IPS DF 6.9 (cell line): ENCODE data around the gene EPHB4.
"Not testable (repeated sequence)": the region's sequence is repeated elsewhere in the genome, so short reads cannot be mapped to it uniquely, and the experiment has no call there.

Source experiments
- DNase-seq: peaks from one replicate; pipeline ENCODE4 v3.0.0-alpha.2; 2013; ENCODE audit warnings: low read depth, low spot score
- H3K27ac ChIP-seq: one replicate; pipeline ENCODE4 v1.5.1; 2013; ENCODE audit warnings: low read length, control low read depth
- H3K27me3 ChIP-seq: 2 replicates; pipeline ENCODE4 v1.6.1; 2013; ENCODE audit warnings: mild to moderate bottlenecking, low read length; ENCODE audit not compliant: control insufficient read depth, insufficient read depth
- H3K36me3 ChIP-seq: 2 replicates; pipeline ENCODE4 v1.6.1; 2013; ENCODE audit warnings: low read length; ENCODE audit not compliant: control insufficient read depth, insufficient read depth
- H3K4me1 ChIP-seq: 2 replicates; pipeline ENCODE4 v1.6.1; 2013; ENCODE audit warnings: low read length; ENCODE audit not compliant: control insufficient read depth, insufficient read depth
- H3K4me3 ChIP-seq: 2 replicates; pipeline ENCODE4 v1.5.1; 2013; ENCODE audit warnings: mild to moderate bottlenecking, low read length
- H3K9me3 ChIP-seq: 2 replicates; pipeline ENCODE4 v1.6.1; 2013; ENCODE audit warnings: low read length, inconsistent platforms; ENCODE audit not compliant: control insufficient read depth, insufficient read depth
- WGBS: extraction: QIAGEN DNeasy Blood & Tissue Kit; methylation state at CpG from one replicate; pipeline ENCODE4 v1.1.7; 2013; ENCODE audit warnings: mixed read lengths, missing lambda C conversion rate; ENCODE audit not compliant: insufficient read length, insufficient coverage; 5-methylcytosine and 5-hydroxymethylcytosine counted together

Gene EPHB4

GRCh38 chr7:100865372-100865911 lies 38.1 kb upstream of the EPHB4 start:
- no peak for DNase-seq
- no CpG with 5 or more reads among the region's 17 CpGs for WGBS
- Histone ChIP-seq H3K9me3 (no peaks in the 10 kb centered on the region), H3K4me3 (no peak overlapping the region), H3K4me1 (peaks cover 5% of the 10 kb centered on the region; the same call in 1 of the 2 replicates), H3K36me3 (peaks cover 9% of the 10 kb centered on the region), H3K27ac (no peak overlapping the region), H3K27me3 (no peaks in the 10 kb centered on the region)

- H3K36me3 ChIP-seq: peaks cover 10% of the 10 kb centered on the region
- no peaks in the 10 kb centered on the region for H3K9me3 ChIP-seq
- DNase-seq: no peak
- no peaks in the 10 kb centered on the region for H3K27me3 ChIP-seq
- no CpG with 5 or more reads among the region's 12 CpGs for WGBS
- H3K4me3 ChIP-seq: no peak overlapping the region
- H3K27ac ChIP-seq: no peak overlapping the region
- peaks cover 5% of the 10 kb centered on the region; the same call in 1 of the 2 replicates for H3K4me1 ChIP-seq
Observed at GRCh38 chr7:100864263-100864845, 37.0 kb upstream of the EPHB4 start.

- peaks cover 15% of the 10 kb centered on the region for H3K36me3 ChIP-seq
- no peaks in the 10 kb centered on the region for H3K27me3 ChIP-seq
- no peak overlapping the region for H3K4me3 ChIP-seq
- H3K27ac ChIP-seq: no peak overlapping the region
- no CpG with 5 or more reads among the region's 10 CpGs for WGBS
- H3K9me3 ChIP-seq: no peaks in the 10 kb centered on the region
- DNase-seq: no peak
- peaks cover 5% of the 10 kb centered on the region; the same call in 1 of the 2 replicates for H3K4me1 ChIP-seq
Observed at GRCh38 chr7:100863406-100863950, 36.2 kb upstream of the EPHB4 start.

GRCh38 chr7:100861616-100861985 lies 34.3 kb upstream of the EPHB4 start:
- H3K9me3 ChIP-seq: no peaks in the 10 kb centered on the region
- H3K4me1 ChIP-seq: peaks cover under 1% of the 10 kb centered on the region; the same call in 1 of the 2 replicates
- no CpG with 5 or more reads among the region's 14 CpGs for whole genome bisulfite sequencing
- no peak overlapping the region for H3K4me3 ChIP-seq
- no peak for DNase-seq
- H3K36me3 ChIP-seq: peaks cover 15% of the 10 kb centered on the region
- H3K27me3 ChIP-seq: no peaks in the 10 kb centered on the region
- H3K27ac ChIP-seq: no peak overlapping the region

GRCh38 chr7:100860702-100861615 lies 33.6 kb upstream of the EPHB4 start:
- Histone ChIP-seq H3K36me3 (peaks cover 15% of the 10 kb centered on the region), H3K27ac (no peak overlapping the region), H3K4me1 (no peaks in the 10 kb centered on the region), H3K9me3 (no peaks in the 10 kb centered on the region), H3K27me3 (no peaks in the 10 kb centered on the region), H3K4me3 (no peak overlapping the region)
- no peak for DNase-seq
- no CpG with 5 or more reads among the region's 18 CpGs for WGBS

GRCh38 chr7:100859856-100860255 lies 32.5 kb upstream of the EPHB4 start:
- H3K36me3 ChIP-seq: peaks cover 15% of the 10 kb centered on the region; the same call in 1 of the 2 replicates
- H3K4me3 ChIP-seq: no peak overlapping the region
- no peaks in the 10 kb centered on the region for H3K27me3 ChIP-seq

GRCh38 chr7:100856871-100857282 lies 29.6 kb upstream of the EPHB4 start:
- WGBS: no CpG with 5 or more reads among the region's 16 CpGs
- Histone ChIP-seq H3K36me3 (peaks cover 15% of the 10 kb centered on the region; the same call in 1 of the 2 replicates), H3K4me3 (no peak overlapping the region), H3K4me1 (no peaks in the 10 kb centered on the region; the same call in 1 of the 2 replicates), H3K27ac (no peak overlapping the region), H3K27me3 (no peaks in the 10 kb centered on the region), H3K9me3 (no peaks in the 10 kb centered on the region)
- no peak for DNase-seq

More at GRCh38 chr7:100859856-100860255, 32.5 kb upstream of the EPHB4 start:
- Histone ChIP-seq H3K27ac (no peak overlapping the region), H3K4me1 (no peaks in the 10 kb centered on the region), H3K9me3 (no peaks in the 10 kb centered on the region)
- no CpG with 5 or more reads among the region's 15 CpGs for WGBS
- DNase-seq: no peak

GRCh38 chr7:100855515-100855914 lies 28.2 kb upstream of the EPHB4 start:
- Histone ChIP-seq H3K4me1 (no peaks in the 10 kb centered on the region; the same call in 1 of the 2 replicates), H3K27me3 (no peaks in the 10 kb centered on the region), H3K27ac (no peak overlapping the region), H3K36me3 (peaks cover 11% of the 10 kb centered on the region; the same call in 1 of the 2 replicates), H3K4me3 (no peak overlapping the region), H3K9me3 (no peaks in the 10 kb centered on the region)
- WGBS: no CpG with 5 or more reads among the region's 10 CpGs
- DNase-seq: no peak

- not testable (repeated sequence) for DNase-seq, H3K36me3 ChIP-seq, H3K27ac ChIP-seq, H3K27me3 ChIP-seq, H3K9me3 ChIP-seq, H3K4me1 ChIP-seq, H3K4me3 ChIP-seq
- WGBS: no CpG with 5 or more reads among the region's 9 CpGs
Observed at GRCh38 chr7:100854899-100855298, 27.6 kb upstream of the EPHB4 start.
